Subcutaneous adipose tissue (tissue), 4 donors: Measurements from ENCODE around the gene UBE3B. TPM values are rescaled to one million over a fixed set of nuclear protein-coding genes. Genes with fewer than 3 reads are reported as not detected.

Source experiments
- CTCF ChIP-seq: fragments of 450-650 bp; IDR thresholded peaks from one replicate; pipeline ENCODE4 v1.5.1; 2016; ENCODE audit warnings: low read depth, mild to moderate bottlenecking, control low read depth, antibody characterized with exemption, moderate library complexity
- total RNA-seq, 4 donors: library from RNA; depleted of rRNA; stranded (reverse); fragments of >200 nt; gene quantifications; one replicate each; pipeline ENCODE4 v1.1.0, GENCODE V29; 2016

Gene UBE3B
- total RNA-seq, 4 donors from 2014 or later, result 31.8 to 88.5 (median 45.4) TPM

DNA sequence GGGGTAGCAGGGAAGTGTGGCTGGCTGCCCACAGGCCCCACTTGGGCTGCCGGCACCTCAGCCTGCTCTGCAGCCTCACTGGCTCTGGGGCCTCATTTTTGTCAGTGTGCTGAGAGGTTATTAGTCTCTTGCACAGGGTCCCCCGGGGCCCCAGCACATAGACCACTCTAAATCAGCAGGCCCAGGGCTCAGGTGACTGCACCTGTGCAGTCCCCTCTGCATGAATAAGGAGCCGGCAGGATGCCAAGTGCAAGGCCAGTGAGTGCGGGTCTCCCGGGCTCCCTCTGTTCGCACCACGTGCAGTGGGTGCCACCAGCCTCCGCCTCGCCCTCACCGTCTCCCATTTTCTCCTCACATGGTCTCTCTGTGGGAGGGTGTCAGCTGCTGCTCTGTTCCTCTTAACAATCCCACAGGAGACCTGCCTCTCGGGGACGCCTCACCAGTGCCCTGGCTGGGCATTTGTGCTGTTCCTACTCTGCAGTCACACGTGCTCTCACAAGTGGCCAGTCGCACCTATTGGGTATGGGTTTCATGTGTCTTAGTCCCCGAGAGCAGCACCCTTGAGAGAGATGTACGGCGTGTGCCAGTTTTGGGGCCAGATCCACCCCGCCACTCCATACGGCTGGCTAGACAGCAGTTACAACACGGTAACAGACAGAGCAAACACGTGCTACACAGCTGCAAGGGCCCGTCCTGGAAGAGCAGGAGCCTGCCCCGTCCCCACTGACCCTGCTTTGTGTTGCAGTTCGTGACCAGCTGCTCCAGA lies 55.5 kb downstream of the UBE3B start:
- TF ChIP-seq CTCF, result no peak

DNA sequence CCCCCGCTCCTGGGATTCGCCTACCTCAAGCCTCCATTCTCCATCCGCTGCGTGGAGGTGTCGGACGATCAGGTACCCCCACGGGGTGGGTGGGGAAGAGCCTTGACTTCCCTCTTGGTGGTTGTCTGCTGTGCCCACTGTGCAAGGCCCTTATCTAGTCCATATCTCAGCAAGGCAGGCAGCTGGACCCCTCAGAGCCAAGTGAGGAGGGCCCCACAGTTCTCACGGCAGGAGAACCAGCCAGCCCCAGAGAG lies 56.0 kb downstream of the UBE3B start:
- TF ChIP-seq CTCF, result no peak

- no peak for TF ChIP-seq CTCF
Measured at GRCh38 chr12:109534456-109534855, 57.0 kb downstream of the UBE3B start.

GRCh38 chr12:109535231-109535862 lies 57.9 kb downstream of the UBE3B start:
- no peak for TF ChIP-seq CTCF

DNA sequence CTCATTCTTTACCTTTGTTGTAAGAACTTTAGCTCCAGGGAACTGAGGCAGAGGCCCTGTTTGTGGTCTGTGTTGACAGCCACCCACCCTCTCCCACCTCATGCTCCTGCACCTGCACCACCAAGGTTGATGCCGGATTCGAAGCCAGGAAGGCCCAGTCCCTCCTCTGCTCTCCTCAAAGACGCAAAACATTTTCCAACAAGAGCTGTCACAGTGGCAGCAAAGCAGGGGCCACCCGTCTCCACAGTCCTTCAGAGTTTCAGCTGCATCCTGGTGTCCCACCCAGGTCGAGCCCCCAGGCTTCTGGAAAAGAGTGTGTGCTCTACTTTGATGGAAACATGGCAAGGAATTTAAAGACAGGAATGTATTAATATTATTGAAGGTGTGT lies 58.4 kb downstream of the UBE3B start:
- TF ChIP-seq CTCF, result no peak

- no peak for TF ChIP-seq CTCF
Measured at GRCh38 chr12:109537136-109537535, 59.7 kb downstream of the UBE3B start.

DNA sequence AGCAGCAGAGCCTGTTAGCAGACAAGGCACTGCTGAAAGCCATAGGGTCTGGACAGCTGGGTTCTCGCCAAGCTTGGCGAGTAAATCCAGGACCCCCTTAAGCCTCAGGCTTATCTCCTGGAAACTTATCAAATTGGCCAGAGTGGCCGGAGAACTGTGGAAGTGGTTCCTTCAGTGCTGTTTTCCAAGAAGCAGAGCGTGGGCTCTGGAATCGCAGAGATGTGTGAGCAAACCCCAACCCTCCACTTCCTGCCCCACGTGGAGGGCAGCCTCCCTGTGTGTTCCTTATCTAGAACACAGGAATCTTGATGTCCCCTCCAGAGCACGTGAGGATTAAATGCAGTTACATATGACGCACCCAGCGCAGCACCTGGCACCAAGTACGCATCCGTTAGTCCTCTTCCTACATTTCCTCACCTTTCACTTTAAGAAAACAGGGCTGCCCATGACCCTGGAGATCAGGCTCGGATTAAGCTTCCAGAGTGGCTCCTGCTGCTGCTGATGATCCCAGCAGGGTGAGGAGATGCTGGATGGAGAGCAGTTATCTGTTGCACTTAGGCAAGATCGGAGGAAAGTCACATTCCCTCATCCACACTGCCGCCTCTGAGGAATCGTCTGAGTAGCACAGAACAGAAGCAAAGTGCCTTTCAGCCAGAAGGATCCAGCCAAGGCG lies 60.9 kb downstream of the UBE3B start:
- no peak for TF ChIP-seq CTCF
